K562 (cell line): ENCODE measurements around the gene HTR5A. TPM values are rescaled to one million over a fixed set of nuclear protein-coding genes. Genes with fewer than 3 reads are reported as not detected.

Experiments used
- ATAC-seq: fragments of 200-7000 bp; cut with Tn5 transposase; 3 replicates; pipeline ENCODE4 v1.9.1; 2020; ENCODE audit warnings: moderate library complexity
- BruUV-seq: library from RNA; stranded (reverse); fragments of 400-500 nt; replicated peaks from 2 replicates; lab custom pipeline; 2021; lab: Mats Ljungman, UMichigan
- CTCF ChIA-PET: fragments of 300-600 bp; formaldehyde crosslinking; extraction: SDS; loops from one replicate; lab custom pipeline; 2021; ENCODE audit warnings: low intra/inter-chr PET ratio; lab: Yijun Ruan, JAX
- POLR2A ChIA-PET: fragments of 300-600, 350-650 bp; sonication (Branson Sonifier 250); formaldehyde crosslinking; extraction: SDS; loops from one replicate; lab custom pipeline; 2021; ENCODE audit warnings: antibody characterized with exemption, inconsistent platforms; lab: Yijun Ruan, JAX
- DNase-seq, 4 experiments: peaks; one replicate each; pipeline versions ENCODE4 v3.0.0 to v3.0.0-alpha.2; 2011 to 2018; ENCODE audit warnings: low spot score in 3 of 4, mixed read lengths in 3 of 4; ENCODE audit errors: extremely low read depth in 1 of 4
- FAIRE-seq: peaks from 2 replicates; lab custom pipeline; 2011; peaks lifted over from hg19 to GRCh38; lab: Jason Lieb, UNC
- H2AFZ ChIP-seq: 2 replicates; pipeline ENCODE4 v1.6.0; 2011; ENCODE audit warnings: low read depth, low read length, control low read depth, inconsistent platforms
- H3K27ac ChIP-seq: fragments of 200-600 bp; 3 replicates; pipeline ENCODE4 v1.8.0; 2011; ENCODE audit warnings: low read depth, mild to moderate bottlenecking, control low read depth, inconsistent platforms, low read length, moderate library complexity, mixed read lengths; ENCODE audit errors: extremely low read depth
- H3K27me3 ChIP-seq, 2 experiments: fragments of 300-600 bp in 1 of 2; 2 replicates in 1 of 2; 3 replicates in 1 of 2; pipeline versions ENCODE4 v1.6.0 to v1.8.0; 2011; ENCODE audit warnings: inconsistent platforms in 2 of 2, low read length in 2 of 2, mild to moderate bottlenecking in 1 of 2, mixed read lengths in 1 of 2, moderate library complexity in 1 of 2; ENCODE audit not compliant: control insufficient read depth in 2 of 2, insufficient read depth in 2 of 2
- H3K36me3 ChIP-seq: fragments of 300-600 bp; 3 replicates; pipeline ENCODE4 v1.8.0; 2011; ENCODE audit warnings: mild to moderate bottlenecking, low read length, inconsistent platforms; ENCODE audit not compliant: control insufficient read depth, insufficient read depth
- H3K4me1 ChIP-seq, 2 experiments: fragments of 200-600 bp in 1 of 2; replicated peaks in 1 of 2; 2 replicates in 1 of 2; 3 replicates in 1 of 2; pipeline versions ENCODE4 v1.5.1 to v1.8.0; 2011; ENCODE audit warnings: inconsistent platforms in 2 of 2, low read length in 2 of 2, mild to moderate bottlenecking in 1 of 2, mixed read lengths in 1 of 2, moderate library complexity in 1 of 2; ENCODE audit not compliant: control insufficient read depth in 2 of 2, insufficient read depth in 2 of 2
- H3K4me2 ChIP-seq: 2 replicates; pipeline ENCODE4 v1.6.1; 2011; ENCODE audit warnings: low read length, control low read depth, inconsistent platforms, mixed read lengths; ENCODE audit not compliant: insufficient read depth
- H3K4me3 ChIP-seq: fragments of 200-600 bp; sonication (generic), shearing (Covaris generic); 2 replicates; pipeline ENCODE4 v1.5.1; 2016; ENCODE audit warnings: control low read depth, inconsistent platforms
- H3K79me2 ChIP-seq: fragments of 200-600 bp; 3 replicates; pipeline ENCODE4 v1.8.0; 2011; ENCODE audit warnings: low read length, inconsistent platforms; ENCODE audit not compliant: control insufficient read depth, insufficient read depth
- H3K9ac ChIP-seq, 2 experiments: 2 replicates each; pipeline versions ENCODE4 v1.6.0 to v1.6.1; 2011; ENCODE audit warnings: low read depth in 2 of 2, low read length in 2 of 2, control low read depth in 1 of 2, inconsistent platforms in 1 of 2, mild to moderate bottlenecking in 1 of 2, mixed read lengths in 1 of 2; ENCODE audit not compliant: insufficient read depth in 1 of 2
- H3K9me1 ChIP-seq: one replicate; pipeline ENCODE4 v1.6.0; 2011; ENCODE audit warnings: inconsistent platforms, mild to moderate bottlenecking, low read length, moderate library complexity; ENCODE audit not compliant: control insufficient read depth, insufficient read depth
- H3K9me3 ChIP-seq: replicated peaks from 2 replicates; pipeline ENCODE4 v1.5.1; 2011; ENCODE audit warnings: low read depth, low read length, inconsistent platforms; ENCODE audit not compliant: control insufficient read depth, insufficient read depth
- H4K20me1 ChIP-seq: replicated peaks from 2 replicates; pipeline ENCODE4 v1.6.1; 2011; ENCODE audit warnings: low read length, inconsistent platforms, mixed read lengths; ENCODE audit not compliant: control insufficient read depth, insufficient read depth
- FOXJ2 ChIP-seq: fragments of 200-800 bp; sonication (Bioruptor generic); IDR thresholded peaks from 2 replicates; pipeline ENCODE4 v1.6.1; 2016; ENCODE audit warnings: missing genetic modification characterization, missing compliant biosample characterization
- FOXK2 ChIP-seq, 2 experiments: fragments of 450-650 bp; IDR thresholded peaks in 1 of 2; conservative IDR thresholded peaks in 1 of 2; 2 replicates each; pipeline ENCODE4 v1.6.1; 2016; ENCODE audit warnings: low read depth in 2 of 2, mild to moderate bottlenecking in 1 of 2
- MECOM ChIP-seq: fragments of 250-450 bp; sonication (Bioruptor Pico); IDR thresholded peaks from 2 replicates; pipeline ENCODE4 v1.8.0; 2022; ENCODE audit warnings: inconsistent platforms
- MEIS2 ChIP-seq: fragments of 450-650 bp; IDR thresholded peaks from 2 replicates; pipeline ENCODE4 v1.6.1; 2014; ENCODE audit warnings: mild to moderate bottlenecking; ENCODE audit not compliant: partially characterized antibody
- PTRF ChIP-seq: fragments of 450-650 bp; IDR thresholded peaks from 2 replicates; pipeline ENCODE4 v1.6.1; 2016; ENCODE audit warnings: mild to moderate bottlenecking, missing genetic modification characterization, missing compliant biosample characterization
- SRSF9 ChIP-seq: fragments of 200-400 bp; formaldehyde crosslinking; IDR thresholded peaks from 2 replicates; pipeline ENCODE4 v1.6.1; 2017; ENCODE audit warnings: low read depth, low read length, borderline replicate concordance
- TFAP4 ChIP-seq: sonication (generic); formaldehyde crosslinking; IDR thresholded peaks from 2 replicates; pipeline ENCODE4 v1.8.0; 2022; ENCODE audit warnings: missing genetic modification reagents, mild to moderate bottlenecking, moderate library complexity, borderline replicate concordance
- TGIF2 ChIP-seq: sonication (generic); formaldehyde crosslinking; IDR thresholded peaks from 2 replicates; pipeline ENCODE4 v1.8.1; 2022; ENCODE audit warnings: mild to moderate bottlenecking, missing genetic modification reagents, moderate library complexity
- ZHX1 ChIP-seq: fragments of 150-350 bp; conservative IDR thresholded peaks from 2 replicates; pipeline ENCODE4 v1.6.1; 2014; ENCODE audit warnings: low read length
- ZNF445 ChIP-seq: fragments of 250-450 bp; sonication (Bioruptor Pico); IDR thresholded peaks from 2 replicates; pipeline ENCODE4 v1.4.0; 2020; ENCODE audit warnings: low read depth, mild to moderate bottlenecking, moderate library complexity
- WGBS: fragments of 100-300 bp; shearing (Covaris generic); methylation state at CpG from one replicate; pipeline ENCODE4 v1.1.6; 2016; ENCODE audit warnings: low coverage, mixed read lengths; ENCODE audit not compliant: insufficient coverage; ENCODE audit errors: missing lambda C conversion rate; 5-methylcytosine and 5-hydroxymethylcytosine counted together
- in situ Hi-C: fragments of 300-500 bp; cut with MboI; formaldehyde crosslinking; loops from 4 replicates; pipeline ENCODE4 v1.15.0; 2018; ENCODE audit warnings: inconsistent platforms, mixed read lengths
- intact Hi-C: fragments of 100-400 bp; cut with micrococcal nuclease; formaldehyde crosslinking; loops from 2 replicates; pipeline ENCODE4 v1.14.2; 2022
- polyA plus RNA-seq, 8 experiments: library from polyadenylated mRNA; depleted of rRNA in 4 of 8; stranded (reverse) in 5 of 8; unstranded in 3 of 8; fragments of >200 nt; fragmentation: Nextera tagmentation in 2 of 8; fragmentation: Illumina TruSeq in 1 of 8; extraction: Ambion mirVana in 2 of 8; extraction: Trizol in 1 of 8; gene quantifications; 2 replicates each; pipeline versions ENCODE4 v1.2.1 to v1.2.3, GENCODE V29; 2011 to 2014; ENCODE audit warnings: inconsistent platforms in 1 of 8, missing spikeins in 1 of 8
- total RNA-seq, 7 experiments: library from RNA; depleted of rRNA in 6 of 7; stranded (reverse); fragments of >200 nt in 6 of 7; fragmentation: Illumina TruSeq in 2 of 7; extraction: Trizol in 2 of 7; gene quantifications; 2 replicates each; pipeline versions ENCODE4 v1.2.1 to v1.2.3, GENCODE V29; 2011 to 2021; ENCODE audit warnings: low replicate concordance in 1 of 7
- TF ChIP-seq, protein P1 (sequence below): sonication (generic); formaldehyde crosslinking; IDR thresholded peaks from 2 replicates; pipeline ENCODE4 v1.8.0; 2022; ENCODE audit warnings: mild to moderate bottlenecking, missing genetic modification reagents, borderline replicate concordance

HTR5A gene
- total and polyA plus RNA-seq, 9 of the 15 experiments (the other 6 are each of a cell fraction or from before 2014, with no cell fraction given): 0.06 TPM; not detected in 8

DNA sequence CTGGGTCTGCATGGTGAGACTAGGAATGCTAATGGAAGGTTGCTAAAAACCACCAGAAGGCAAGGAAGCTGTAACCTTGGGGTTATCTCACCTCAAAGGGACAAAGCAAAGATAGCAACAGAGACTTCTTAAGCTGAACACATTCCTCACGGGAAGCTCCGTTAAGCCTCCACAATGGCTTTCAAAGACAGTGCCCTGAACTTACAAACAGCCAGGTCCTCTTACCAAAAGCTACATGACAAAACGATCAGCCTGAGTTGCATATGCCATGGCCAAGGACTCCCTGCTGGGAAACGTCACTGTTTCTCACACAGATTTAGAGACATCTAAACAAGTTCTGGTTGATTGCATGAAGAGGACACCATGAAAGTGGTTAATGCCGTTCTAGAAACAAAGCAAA is 52.7 kb downstream of the HTR5A start (continued):
- TF ChIP-seq FOXK2 (conservative IDR thresholded peaks at IDR 0.05 in 1 of 2, IDR thresholded peaks at IDR 0.05 in 1 of 2; ENCODE audit: low read depth in 2 of 2) (no peak), FOXJ2 (tag) (no peak), MECOM (CRISPR knock-in tag) (no peak), PTRF (tag) (no peak)
- TF ChIP-seq, all 486 proteins: peak for 0

DNA sequence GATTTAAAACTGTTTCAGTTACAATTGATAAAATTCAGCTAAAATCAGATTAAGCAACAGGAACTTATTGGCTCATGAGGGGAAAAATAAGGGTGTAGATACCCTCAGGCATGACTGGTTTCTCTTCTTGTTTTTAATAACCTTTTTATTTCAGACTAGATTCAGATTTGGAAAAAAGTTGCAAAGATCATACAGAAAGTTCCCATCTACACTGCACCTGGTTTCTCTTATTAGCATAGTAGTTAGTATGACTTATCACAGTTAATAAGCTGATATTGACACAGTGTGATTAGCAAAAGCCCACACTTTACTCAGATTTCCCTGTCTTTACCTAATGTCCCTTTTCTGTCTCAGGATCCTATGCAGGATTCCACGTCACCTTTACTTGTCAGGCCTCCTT is 53.3 kb downstream of the HTR5A start:
- Histone ChIP-seq H3K9me1 (no peaks in the 10 kb centered on the region), H3K27me3 (peaks cover 14 to 31% of the 10 kb centered on the region in 2 experiments; a peak in 3 of 5 replicates), H3K36me3 (no peaks in the 10 kb centered on the region), H3K4me2 (no peak overlapping the region), H3K9ac (no peak overlapping the region), H3K27ac (no peak overlapping the region), H4K20me1 (no peaks in the 10 kb centered on the region), H3K4me3 (no peak overlapping the region), H3K4me1 (no peaks in the 10 kb centered on the region), H3K79me2 (no peaks in the 10 kb centered on the region), H2AFZ (no peak overlapping the region), H3K9me3 (no peaks in the 10 kb centered on the region)
- FAIRE-seq (no peak), DNase-seq (no peak), ATAC-seq (no peak)
- 0% methylated on average over 1 of the region's 1 CpG for WGBS
- CTCF ChIA-PET: no interaction called here
- intact Hi-C loops (no loop called here), in situ Hi-C loops (no loop called here)
- TF ChIP-seq ZHX1: no peak
- no peak for TF ChIP-seq TGIF2 (CRISPR knock-in tag)
- TF ChIP-seq SRSF9: no peak
- no peak for TF ChIP-seq ZNF445 (CRISPR knock-in tag)
- TF ChIP-seq, protein P1, sequence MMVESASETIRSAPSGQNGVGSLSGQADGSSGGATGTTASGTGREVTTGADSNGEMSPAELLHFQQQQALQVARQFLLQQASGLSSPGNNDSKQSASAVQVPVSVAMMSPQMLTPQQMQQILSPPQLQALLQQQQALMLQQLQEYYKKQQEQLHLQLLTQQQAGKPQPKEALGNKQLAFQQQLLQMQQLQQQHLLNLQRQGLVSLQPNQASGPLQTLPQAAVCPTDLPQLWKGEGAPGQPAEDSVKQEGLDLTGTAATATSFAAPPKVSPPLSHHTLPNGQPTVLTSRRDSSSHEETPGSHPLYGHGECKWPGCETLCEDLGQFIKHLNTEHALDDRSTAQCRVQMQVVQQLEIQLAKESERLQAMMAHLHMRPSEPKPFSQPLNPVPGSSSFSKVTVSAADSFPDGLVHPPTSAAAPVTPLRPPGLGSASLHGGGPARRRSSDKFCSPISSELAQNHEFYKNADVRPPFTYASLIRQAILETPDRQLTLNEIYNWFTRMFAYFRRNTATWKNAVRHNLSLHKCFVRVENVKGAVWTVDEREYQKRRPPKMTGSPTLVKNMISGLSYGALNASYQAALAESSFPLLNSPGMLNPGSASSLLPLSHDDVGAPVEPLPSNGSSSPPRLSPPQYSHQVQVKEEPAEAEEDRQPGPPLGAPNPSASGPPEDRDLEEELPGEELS (CRISPR knock-in tag): no peak
- TF ChIP-seq TFAP4 (CRISPR knock-in tag): no peak
- TF ChIP-seq MEIS2: no peak
- no TSS peak for BruUV-seq
- POLR2A ChIA-PET: interaction anchor here (1.0 kb wide), 1 partner anchor 15 kb away, joined by 4 read pairs; no protein-coding TSS in a partner anchor
